ENCODE results near the gene KCTD8.
"Not testable (repeated sequence)": the region's sequence is repeated elsewhere in the genome, so short reads cannot be mapped to it uniquely, and the experiment has no call there.

The KCTD8 gene

GRCh38 chr4:44221407-44221806 lies 227.2 kb downstream of the KCTD8 start:
- Histone ChIP-seq H3K27me3 (ENCODE audit: control insufficient read depth, insufficient read depth, low read length) (no peaks in the 10 kb centered on the region), H3K4me1 (ENCODE audit: control insufficient read depth, low read depth, low read length) (no peaks in the 10 kb centered on the region), H3K9me3 (ENCODE audit: control insufficient read depth, low read depth, low read length) (no peaks in the 10 kb centered on the region), H3K27ac (ENCODE audit: low read length) (no peak overlapping the region), H3K9ac (ENCODE audit: low read length) (no peak overlapping the region), H3K4me3 (ENCODE audit: low read length) (no peak overlapping the region), H3K36me3 (ENCODE audit: control insufficient read depth, low read depth, low read length) (no peaks in the 10 kb centered on the region)

- Histone ChIP-seq H3K36me3 (ENCODE audit: control insufficient read depth, low read depth, low read length) (no peaks in the 10 kb centered on the region), H3K9me3 (ENCODE audit: control insufficient read depth, low read depth, low read length) (no peaks in the 10 kb centered on the region), H3K4me1 (ENCODE audit: control insufficient read depth, low read depth, low read length) (no peaks in the 10 kb centered on the region), H3K4me3 (ENCODE audit: low read length) (no peak overlapping the region), H3K9ac (ENCODE audit: low read length) (no peak overlapping the region), H3K27me3 (ENCODE audit: control insufficient read depth, insufficient read depth, low read length) (no peaks in the 10 kb centered on the region), H3K27ac (ENCODE audit: low read length) (no peak overlapping the region)
Observed at GRCh38 chr4:44210750-44211149, 237.9 kb downstream of the KCTD8 start.

- H3K9me3 ChIP-seq (ENCODE audit: control insufficient read depth, low read depth, low read length) = peaks cover 3% of the 10 kb centered on the region
- no peak overlapping the region for H3K9ac ChIP-seq (ENCODE audit: low read length)
- no peak overlapping the region for H3K27ac ChIP-seq (ENCODE audit: low read length)
- no peaks in the 10 kb centered on the region for H3K4me1 ChIP-seq (ENCODE audit: control insufficient read depth, low read depth, low read length)
- H3K4me3 ChIP-seq (ENCODE audit: low read length) = no peak overlapping the region
- no peaks in the 10 kb centered on the region for H3K27me3 ChIP-seq (ENCODE audit: control insufficient read depth, insufficient read depth, low read length)
- H3K36me3 ChIP-seq (ENCODE audit: control insufficient read depth, low read depth, low read length) = no peaks in the 10 kb centered on the region
Observed at GRCh38 chr4:44196796-44197195, 251.8 kb downstream of the KCTD8 start.

GRCh38 chr4:44194365-44194764 lies 254.2 kb downstream of the KCTD8 start:
- no peak overlapping the region for H3K27ac ChIP-seq (ENCODE audit: low read length)
- H3K9me3 ChIP-seq (ENCODE audit: control insufficient read depth, low read depth, low read length) = peaks cover 7% of the 10 kb centered on the region

GRCh38 chr4:44186850-44187246 lies 261.8 kb downstream of the KCTD8 start:
- H3K27me3 ChIP-seq (ENCODE audit: control insufficient read depth, insufficient read depth, low read length) = no peaks in the 10 kb centered on the region
- H3K4me3 ChIP-seq (ENCODE audit: low read length) = no peak overlapping the region
- no peak overlapping the region for H3K9ac ChIP-seq (ENCODE audit: low read length)
- H3K36me3 ChIP-seq (ENCODE audit: control insufficient read depth, low read depth, low read length) = no peaks in the 10 kb centered on the region
- H3K27ac ChIP-seq (ENCODE audit: low read length) = no peak overlapping the region
- peaks cover 4% of the 10 kb centered on the region for H3K9me3 ChIP-seq (ENCODE audit: control insufficient read depth, low read depth, low read length)
- no peaks in the 10 kb centered on the region for H3K4me1 ChIP-seq (ENCODE audit: control insufficient read depth, low read depth, low read length)

More at GRCh38 chr4:44194365-44194764, 254.2 kb downstream of the KCTD8 start:
- no peaks in the 10 kb centered on the region for H3K27me3 ChIP-seq (ENCODE audit: control insufficient read depth, insufficient read depth, low read length)
- no peak overlapping the region for H3K4me3 ChIP-seq (ENCODE audit: low read length)
- H3K36me3 ChIP-seq (ENCODE audit: control insufficient read depth, low read depth, low read length) = no peaks in the 10 kb centered on the region
- H3K9ac ChIP-seq (ENCODE audit: low read length) = no peak overlapping the region
- no peaks in the 10 kb centered on the region for H3K4me1 ChIP-seq (ENCODE audit: control insufficient read depth, low read depth, low read length)

- no peaks in the 10 kb centered on the region for H3K36me3 ChIP-seq (ENCODE audit: control insufficient read depth, low read depth, low read length)
- H3K4me1 ChIP-seq (ENCODE audit: control insufficient read depth, low read depth, low read length) = no peaks in the 10 kb centered on the region
- no peak overlapping the region for H3K9ac ChIP-seq (ENCODE audit: low read length)
- H3K27ac ChIP-seq (ENCODE audit: low read length) = no peak overlapping the region
- no peaks in the 10 kb centered on the region for H3K9me3 ChIP-seq (ENCODE audit: control insufficient read depth, low read depth, low read length)
- no peaks in the 10 kb centered on the region for H3K27me3 ChIP-seq (ENCODE audit: control insufficient read depth, insufficient read depth, low read length)
- no peak overlapping the region for H3K4me3 ChIP-seq (ENCODE audit: low read length)
Observed at GRCh38 chr4:44186096-44186849, 262.3 kb downstream of the KCTD8 start.

GRCh38 chr4:44181491-44182349 lies 266.9 kb downstream of the KCTD8 start:
- H3K27me3 ChIP-seq (ENCODE audit: control insufficient read depth, insufficient read depth, low read length); H3K4me1 ChIP-seq (ENCODE audit: control insufficient read depth, low read depth, low read length); H3K36me3 ChIP-seq (ENCODE audit: control insufficient read depth, low read depth, low read length); H3K27ac ChIP-seq (ENCODE audit: low read length); H3K4me3 ChIP-seq (ENCODE audit: low read length); H3K9me3 ChIP-seq (ENCODE audit: control insufficient read depth, low read depth, low read length); H3K9ac ChIP-seq (ENCODE audit: low read length): not testable (repeated sequence)

- not testable (repeated sequence) for H3K4me1 ChIP-seq (ENCODE audit: control insufficient read depth, low read depth, low read length); H3K27ac ChIP-seq (ENCODE audit: low read length)
Observed at GRCh38 chr4:44167766-44168165, 280.8 kb downstream of the KCTD8 start.

GRCh38 chr4:44165938-44166337 lies 282.7 kb downstream of the KCTD8 start:
- Histone ChIP-seq H3K4me1 (ENCODE audit: control insufficient read depth, low read depth, low read length) (no peaks in the 10 kb centered on the region), H3K27ac (ENCODE audit: low read length) (no peak overlapping the region), H3K9ac (ENCODE audit: low read length) (no peak overlapping the region), H3K27me3 (ENCODE audit: control insufficient read depth, insufficient read depth, low read length) (no peaks in the 10 kb centered on the region), H3K4me3 (ENCODE audit: low read length) (no peak overlapping the region), H3K36me3 (ENCODE audit: control insufficient read depth, low read depth, low read length) (no peaks in the 10 kb centered on the region), H3K9me3 (ENCODE audit: control insufficient read depth, low read depth, low read length) (peaks cover 4% of the 10 kb centered on the region)

More at GRCh38 chr4:44167766-44168165, 280.8 kb downstream of the KCTD8 start:
- not testable (repeated sequence) for H3K27me3 ChIP-seq (ENCODE audit: control insufficient read depth, insufficient read depth, low read length); H3K36me3 ChIP-seq (ENCODE audit: control insufficient read depth, low read depth, low read length); H3K9ac ChIP-seq (ENCODE audit: low read length); H3K9me3 ChIP-seq (ENCODE audit: control insufficient read depth, low read depth, low read length); H3K4me3 ChIP-seq (ENCODE audit: low read length)

GRCh38 chr4:44162538-44163270 lies 285.9 kb downstream of the KCTD8 start:
- Histone ChIP-seq H3K27ac (ENCODE audit: low read length) (no peak overlapping the region), H3K4me3 (ENCODE audit: low read length) (no peak overlapping the region)

GRCh38 chr4:44161756-44162155 lies 286.9 kb downstream of the KCTD8 start:
- H3K9ac ChIP-seq (ENCODE audit: low read length) = no peak overlapping the region
- H3K9me3 ChIP-seq (ENCODE audit: control insufficient read depth, low read depth, low read length) = peaks cover 2% of the 10 kb centered on the region
- H3K4me1 ChIP-seq (ENCODE audit: control insufficient read depth, low read depth, low read length) = no peaks in the 10 kb centered on the region
- H3K27ac ChIP-seq (ENCODE audit: low read length) = no peak overlapping the region
- no peaks in the 10 kb centered on the region for H3K27me3 ChIP-seq (ENCODE audit: control insufficient read depth, insufficient read depth, low read length)
- H3K4me3 ChIP-seq (ENCODE audit: low read length) = no peak overlapping the region
- no peaks in the 10 kb centered on the region for H3K36me3 ChIP-seq (ENCODE audit: control insufficient read depth, low read depth, low read length)

More at GRCh38 chr4:44162538-44163270, 285.9 kb downstream of the KCTD8 start:
- Histone ChIP-seq H3K9ac (ENCODE audit: low read length) (no peak overlapping the region), H3K27me3 (ENCODE audit: control insufficient read depth, insufficient read depth, low read length) (no peaks in the 10 kb centered on the region), H3K9me3 (ENCODE audit: control insufficient read depth, low read depth, low read length) (peaks cover 4% of the 10 kb centered on the region), H3K36me3 (ENCODE audit: control insufficient read depth, low read depth, low read length) (no peaks in the 10 kb centered on the region), H3K4me1 (ENCODE audit: control insufficient read depth, low read depth, low read length) (no peaks in the 10 kb centered on the region)

Measured in iPS-18a (cell line).